SK-N-SH (cell line): Measurements from ENCODE around the gene NAXD. TPM values are rescaled to one million over a fixed set of nuclear protein-coding genes. Genes with fewer than 3 reads are reported as not detected.

Experiments
- CTCF ChIA-PET: fragments of 300-600, 350-600 bp; formaldehyde crosslinking; extraction: SDS; loops from one replicate; lab custom pipeline; 2021; lab: Yijun Ruan, JAX
- POLR2A ChIA-PET: fragments of 350-600 bp; sonication (Branson Sonifier 250); formaldehyde crosslinking; extraction: SDS; loops from one replicate; lab custom pipeline; 2020; ENCODE audit warnings: antibody characterized with exemption, inconsistent platforms; lab: Yijun Ruan, JAX
- DNase-seq: peaks from one replicate; pipeline ENCODE4 v3.0.0; 2012
- H2AFZ ChIP-seq: fragments of 200-600 bp; sonication (generic); 2 replicates; pipeline ENCODE4 v1.8.1; 2016; ENCODE audit warnings: antibody characterized with exemption, mild to moderate bottlenecking, low read depth
- H3F3A ChIP-seq: fragments of 200-600 bp; sonication (generic); replicated peaks from 2 replicates; pipeline ENCODE3; 2016; ENCODE audit warnings: antibody characterized with exemption, mild to moderate bottlenecking; ENCODE audit not compliant: insufficient read depth
- H3K27ac ChIP-seq, 2 experiments: fragments of 200-500 bp in 1 of 2; fragments of 200-600 bp in 1 of 2; sonication (Bioruptor generic) in 1 of 2; sonication (generic), shearing (Covaris generic) in 1 of 2; 2 replicates each; pipeline versions ENCODE4 v1.5.1 to v1.6.1; 2014 to 2016; ENCODE audit warnings: low read depth in 2 of 2, inconsistent platforms in 1 of 2, low read length in 1 of 2, mild to moderate bottlenecking in 1 of 2, mixed read lengths in 1 of 2
- H3K27me3 ChIP-seq: fragments of 200-600 bp; sonication (generic), shearing (Covaris generic); 2 replicates; pipeline ENCODE4 v1.6.1; 2016; ENCODE audit warnings: mixed run types; ENCODE audit not compliant: insufficient read depth
- H3K36me3 ChIP-seq, 2 experiments: fragments of 200-500 bp in 1 of 2; fragments of 200-600 bp in 1 of 2; sonication (Bioruptor generic) in 1 of 2; sonication (generic) in 1 of 2; replicated peaks in 1 of 2; 2 replicates each; pipeline versions ENCODE3 to v1.5.1; 2014 to 2016; ENCODE audit warnings: low read length in 1 of 2, mild to moderate bottlenecking in 1 of 2; ENCODE audit not compliant: insufficient read depth in 2 of 2, control insufficient read depth in 1 of 2
- H3K4me1 ChIP-seq, 2 experiments: fragments of 200-500 bp in 1 of 2; fragments of 200-600 bp in 1 of 2; sonication (Bioruptor generic) in 1 of 2; sonication (generic), shearing (Covaris generic) in 1 of 2; 2 replicates each; pipeline versions ENCODE4 v1.5.1 to v1.6.1; 2014 to 2016; ENCODE audit warnings: low read depth in 1 of 2, low read length in 1 of 2, mixed run types in 1 of 2; ENCODE audit not compliant: insufficient read depth in 2 of 2, control insufficient read depth in 1 of 2
- H3K4me2 ChIP-seq: fragments of 200-600 bp; sonication (generic), shearing (Covaris generic); 2 replicates; pipeline ENCODE4 v1.6.1; 2017; ENCODE audit warnings: mixed run types
- H3K4me3 ChIP-seq, 2 experiments: fragments of 200-500 bp in 1 of 2; fragments of 200-600 bp in 1 of 2; sonication (Bioruptor generic) in 1 of 2; sonication (generic), shearing (Covaris generic) in 1 of 2; 2 replicates each; pipeline versions ENCODE4 v1.5.1 to v1.8.1; 2014 to 2016; ENCODE audit warnings: low read depth in 2 of 2, inconsistent platforms in 1 of 2, low read length in 1 of 2, mild to moderate bottlenecking in 1 of 2, mixed read lengths in 1 of 2, moderate library complexity in 1 of 2
- H3K79me2 ChIP-seq: fragments of 200-600 bp; sonication (generic); 2 replicates; pipeline ENCODE4 v1.8.1; 2017; ENCODE audit warnings: mild to moderate bottlenecking; ENCODE audit not compliant: insufficient read depth
- H3K9ac ChIP-seq: fragments of 200-600 bp; sonication (generic); 2 replicates; pipeline ENCODE4 v1.6.1; 2017; ENCODE audit warnings: mixed run types
- H3K9me2 ChIP-seq: fragments of 200-600 bp; sonication (generic); 2 replicates; pipeline ENCODE4 v1.6.1; 2017; ENCODE audit warnings: mixed run types
- H3K9me3 ChIP-seq: fragments of 200-600 bp; sonication (generic); 2 replicates; pipeline ENCODE4 v1.6.1; 2017; ENCODE audit warnings: mixed run types, mild to moderate bottlenecking, moderate library complexity
- H4K20me1 ChIP-seq: fragments of 200-600 bp; sonication (generic); 2 replicates; pipeline ENCODE4 v1.6.1; 2017; ENCODE audit warnings: mild to moderate bottlenecking, mixed run types; ENCODE audit not compliant: insufficient read depth
- CHD2 ChIP-seq: fragments of 150-350 bp; IDR thresholded peaks from 2 replicates; pipeline ENCODE4 v1.6.1; 2018; ENCODE audit warnings: low read length; ENCODE audit not compliant: partially characterized antibody
- CTCF ChIP-seq: fragments of 200-600 bp; sonication (generic); IDR thresholded peaks from 2 replicates; pipeline ENCODE4 v1.6.1; 2017; ENCODE audit warnings: antibody characterized with exemption, mild to moderate bottlenecking, moderate library complexity
- EP300 ChIP-seq, 2 experiments: IDR thresholded peaks; 2 replicates each; pipeline versions ENCODE4 v1.4.0 to v1.6.1; 2012; ENCODE audit warnings: borderline replicate concordance in 1 of 2, low read depth in 1 of 2, low read length in 1 of 2
- EZH2phosphoT487 ChIP-seq: fragments of 200-600 bp; sonication (generic); IDR thresholded peaks from 2 replicates; pipeline ENCODE4 v1.6.1; 2017; ENCODE audit warnings: low read depth, mixed run types, mild to moderate bottlenecking, antibody characterized with exemption, moderate library complexity, borderline replicate concordance
- FOSL2 ChIP-seq: IDR thresholded peaks from 2 replicates; pipeline ENCODE4 v1.4.0; 2012; ENCODE audit warnings: low read depth, mild to moderate bottlenecking, moderate library complexity, borderline replicate concordance
- GABPA ChIP-seq: IDR thresholded peaks from 2 replicates; pipeline ENCODE4 v1.4.0; 2012; ENCODE audit warnings: low read depth, mild to moderate bottlenecking
- IRF3 ChIP-seq: fragments of 150-350 bp; IDR thresholded peaks from 2 replicates; pipeline ENCODE4 v1.6.1; 2016; ENCODE audit warnings: mild to moderate bottlenecking, low read depth, low read length
- JUND ChIP-seq: IDR thresholded peaks from 2 replicates; pipeline ENCODE4 v1.4.0; 2012
- MAX ChIP-seq: IDR thresholded peaks from 2 replicates; pipeline ENCODE4 v1.4.0; 2012; ENCODE audit warnings: low read depth
- MEF2A ChIP-seq: IDR thresholded peaks from 2 replicates; pipeline ENCODE4 v1.4.0; 2012; ENCODE audit warnings: low read depth, borderline replicate concordance
- MXI1 ChIP-seq: IDR thresholded peaks from 2 replicates; pipeline ENCODE4 v1.6.1; 2012; ENCODE audit warnings: mild to moderate bottlenecking, low read depth, low read length, improper control_type of control experiment
- NFIC ChIP-seq: IDR thresholded peaks from 2 replicates; pipeline ENCODE4 v1.4.0; 2012; ENCODE audit warnings: borderline replicate concordance
- POLR2AphosphoS5 ChIP-seq: IDR thresholded peaks from 2 replicates; pipeline ENCODE4 v1.6.1; 2012; ENCODE audit warnings: low read depth, low read length
- RFX5 ChIP-seq: IDR thresholded peaks from 2 replicates; pipeline ENCODE4 v1.6.1; 2012; ENCODE audit warnings: mild to moderate bottlenecking, improper control_type of control experiment, low read length
- SIN3A ChIP-seq: IDR thresholded peaks from 2 replicates; pipeline ENCODE4 v1.6.1; 2012; ENCODE audit warnings: low read depth, mild to moderate bottlenecking, low read length, moderate library complexity, borderline replicate concordance
- TAF1 ChIP-seq: IDR thresholded peaks from 2 replicates; pipeline ENCODE4 v1.6.1; 2012; ENCODE audit warnings: low read depth, mild to moderate bottlenecking, low read length, moderate library complexity, borderline replicate concordance
- TCF12 ChIP-seq: IDR thresholded peaks from 2 replicates; pipeline ENCODE4 v1.4.0; 2012
- TEAD4 ChIP-seq: IDR thresholded peaks from 2 replicates; pipeline ENCODE4 v1.4.0; 2012; ENCODE audit warnings: mild to moderate bottlenecking, borderline replicate concordance; ENCODE audit not compliant: insufficient read depth
- USF1 ChIP-seq: IDR thresholded peaks from 2 replicates; pipeline ENCODE4 v1.4.0; 2012; ENCODE audit warnings: low read depth, borderline replicate concordance
- ZBTB33 ChIP-seq: IDR thresholded peaks from 2 replicates; pipeline ENCODE4 v1.4.0; 2012; ENCODE audit warnings: low read depth, borderline replicate concordance
- WGBS: methylation state at CpG from one replicate; pipeline ENCODE4 v1.1.6; 2017; ENCODE audit warnings: low lambda C conversion rate; 5-methylcytosine and 5-hydroxymethylcytosine counted together
- polyA plus RNA-seq, 3 experiments: library from polyadenylated mRNA; depleted of rRNA; stranded (reverse); fragments of >200 nt; gene quantifications; 2 replicates each; pipeline ENCODE4 v1.2.3, GENCODE V29; 2012

Gene NAXD
- polyA plus RNA-seq, 1 of the 3 experiments (the other 2 are of a cell fraction): 32.4 TPM

- H3K79me2 ChIP-seq: no peaks in the 10 kb centered on the region
- H2AFZ ChIP-seq: no peak overlapping the region
- H4K20me1 ChIP-seq: no peaks in the 10 kb centered on the region
- no peak overlapping the region for H3K27ac ChIP-seq
- POLR2A ChIA-PET: no interaction called here
- no peak overlapping the region for H3K4me3 ChIP-seq
- H3K9ac ChIP-seq: no peak overlapping the region
- H3K36me3 ChIP-seq: peaks cover 0 to 19% of the 10 kb centered on the region in 2 experiments
- peaks cover 0 to 4% of the 10 kb centered on the region in 2 experiments; a peak in 1 of 4 replicates for H3K4me1 ChIP-seq
- no peaks in the 10 kb centered on the region for H3F3A ChIP-seq
- CTCF ChIA-PET: no interaction called here
- no peak overlapping the region for H3K4me2 ChIP-seq
- no peak for DNase-seq
- 95% methylated on average over 6 of the region's 14 CpGs for WGBS
- TF ChIP-seq EZH2phosphoT487: no peak
- no peak for TF ChIP-seq RFX5
- no peak for TF ChIP-seq TEAD4
- TF ChIP-seq NFIC: no peak
- TF ChIP-seq GABPA: no peak
- no peak for TF ChIP-seq TCF12
- TF ChIP-seq MEF2A: no peak
- TF ChIP-seq ZBTB33: no peak
- TF ChIP-seq TAF1: no peak
- TF ChIP-seq CTCF: no peak
- TF ChIP-seq JUND: no peak
- H3K27me3 ChIP-seq: no peaks in the 10 kb centered on the region
- no peaks in the 10 kb centered on the region for H3K9me3 ChIP-seq
- H3K9me2 ChIP-seq: no peaks in the 10 kb centered on the region
Observed at GRCh38 chr13:110650436-110650835, 35.1 kb downstream of the NAXD start.

GRCh38 chr13:110651271-110651670 lies 35.9 kb downstream of the NAXD start:
- no peak overlapping the region for H2AFZ ChIP-seq
- DNase-seq: no peak
- no peaks in the 10 kb centered on the region for H3K27me3 ChIP-seq
- no peak overlapping the region for H3K9ac ChIP-seq
- H3F3A ChIP-seq: no peaks in the 10 kb centered on the region
- TF ChIP-seq EP300 (IDR thresholded peaks at IDR 0.05; ENCODE audit: borderline replicate concordance in 1 of 2, low read depth in 1 of 2, low read length in 1 of 2) (no peak), MEF2A (no peak), GABPA (no peak), USF1 (no peak), EZH2phosphoT487 (no peak), SIN3A (no peak), POLR2AphosphoS5 (no peak), IRF3 (no peak), MAX (no peak), FOSL2 (no peak), MXI1 (no peak), CHD2 (no peak)
- peaks cover 0 to 4% of the 10 kb centered on the region in 2 experiments; a peak in 1 of 4 replicates for H3K4me1 ChIP-seq
- ChIA-PET CTCF (interaction anchor here (1.0 to 1.7 kb wide), 2 partner anchors 11 to 16 kb away, joined by 3 to 4 read pairs; no protein-coding TSS in a partner anchor), POLR2A (interaction anchor here (0.7 kb wide), 1 partner anchor 213 kb away, joined by 3 read pairs; no protein-coding TSS in a partner anchor)
- no peak overlapping the region for H3K4me3 ChIP-seq
- H3K9me2 ChIP-seq: no peaks in the 10 kb centered on the region
- H3K4me2 ChIP-seq: no peak overlapping the region
- 95% methylated on average over 8 of the region's 14 CpGs for WGBS
- H3K36me3 ChIP-seq: peaks cover 0 to 17% of the 10 kb centered on the region in 2 experiments
- no peak overlapping the region for H3K27ac ChIP-seq
- H3K79me2 ChIP-seq: no peaks in the 10 kb centered on the region
- no peaks in the 10 kb centered on the region for H3K9me3 ChIP-seq
- no peaks in the 10 kb centered on the region for H4K20me1 ChIP-seq
